ENCODE results near the gene SLC22A23.

SLC22A23 gene

DNA sequence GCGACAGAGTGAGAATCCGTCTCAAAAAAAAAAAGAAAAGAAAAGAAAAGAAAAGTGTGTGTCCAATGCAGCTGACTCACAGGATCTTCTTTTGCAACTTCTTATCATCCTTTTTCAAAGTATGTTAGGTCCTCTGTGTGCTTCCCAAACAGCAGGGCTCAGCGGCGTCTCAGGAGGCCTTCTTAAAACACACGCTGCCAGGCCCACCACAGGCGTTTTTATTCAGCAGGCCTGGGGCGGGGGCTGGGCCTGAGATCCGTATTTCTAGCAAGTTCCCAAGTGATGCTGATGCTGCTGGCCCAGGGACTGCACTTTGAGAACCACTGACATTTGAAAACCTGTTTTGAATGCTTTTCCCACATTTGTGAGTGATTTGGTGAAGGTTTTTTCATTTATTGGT, 141.0 kb downstream of the SLC22A23 start:
- no peak overlapping the region for H2AFZ ChIP-seq (ENCODE audit: low read length, unreplicated experiment)
- H3K36me3 ChIP-seq (ENCODE audit: insufficient read depth, low read length), result no peaks in the 10 kb centered on the region
- no peaks in the 10 kb centered on the region for H3K79me2 ChIP-seq (ENCODE audit: control insufficient read depth, insufficient read depth, low read length, unreplicated experiment)
- no peak overlapping the region for H3K27ac ChIP-seq (ENCODE audit: low read depth, low read length)
- no peaks in the 10 kb centered on the region for H3K4me1 ChIP-seq (ENCODE audit: control insufficient read depth, insufficient read depth, low read length, unreplicated experiment)
- no peak overlapping the region for H3K4me3 ChIP-seq (ENCODE audit: low read depth, low read length)
- no peaks in the 10 kb centered on the region for H3K27me3 ChIP-seq (ENCODE audit: insufficient read depth, low read length)

DNA sequence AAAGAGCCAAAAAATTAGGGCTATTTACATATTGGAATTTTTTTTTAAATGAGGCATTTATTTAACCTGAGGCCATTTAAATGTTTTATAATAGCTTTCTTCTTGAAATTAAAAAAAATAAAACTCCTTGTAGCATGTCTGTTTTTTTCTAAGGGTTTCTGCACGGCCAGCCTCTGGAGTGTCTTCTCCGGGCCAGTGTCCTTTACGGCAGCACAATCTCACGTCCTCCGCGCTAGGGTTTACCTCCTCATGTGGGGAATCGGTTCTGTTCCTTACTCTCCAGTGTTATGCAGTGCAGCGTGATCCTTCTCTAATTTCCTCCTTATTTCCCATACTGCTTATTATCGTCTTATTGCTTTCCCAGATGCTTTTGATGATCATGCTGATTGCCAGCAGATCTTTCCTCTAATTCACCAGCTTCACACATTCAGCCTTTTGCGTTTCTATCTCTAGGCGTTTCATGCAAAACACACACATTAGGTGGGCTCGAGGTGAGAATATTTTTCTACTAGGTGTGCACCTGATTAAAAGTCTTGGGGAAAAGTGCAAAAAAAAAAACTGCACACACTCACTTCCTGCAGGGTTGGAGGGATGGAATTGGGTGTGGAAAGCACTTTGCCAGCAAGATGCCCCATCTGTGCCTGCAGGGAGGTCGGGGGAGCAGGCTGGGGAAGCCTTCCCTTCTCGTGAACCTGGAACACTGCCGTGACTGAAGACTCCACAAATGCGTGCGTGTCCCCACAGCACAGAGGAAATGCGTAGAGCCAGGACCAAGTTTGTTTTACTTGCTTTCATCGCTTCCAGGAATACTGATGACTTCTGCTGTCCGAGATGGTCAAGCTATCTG, 142.0 kb downstream of the SLC22A23 start:
- no peaks in the 10 kb centered on the region for H3K36me3 ChIP-seq (ENCODE audit: insufficient read depth, low read length)
- H2AFZ ChIP-seq (ENCODE audit: low read length, unreplicated experiment), result no peak overlapping the region

DNA sequence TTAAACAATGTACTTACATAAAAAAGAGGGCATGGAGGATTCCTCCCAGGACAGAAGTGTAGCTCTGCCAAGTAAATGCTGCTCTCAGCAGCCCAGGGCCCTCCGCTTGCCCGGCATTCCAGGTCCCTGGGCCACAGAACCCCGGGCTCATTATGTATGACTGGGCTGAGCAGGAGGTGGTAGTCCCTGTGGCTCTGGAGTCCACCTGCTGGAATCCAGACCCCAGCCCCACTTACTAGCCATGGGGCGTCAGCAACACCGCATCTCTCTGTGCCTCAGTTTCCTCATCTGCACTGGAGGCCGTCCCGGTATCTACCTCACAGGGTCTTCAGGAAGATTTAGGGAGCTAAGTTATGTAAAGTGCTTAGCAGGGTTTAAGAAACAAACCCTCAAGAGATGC, 142.7 kb downstream of the SLC22A23 start:
- Histone ChIP-seq H3K4me3 (ENCODE audit: low read depth, low read length) (no peak overlapping the region), H3K27ac (ENCODE audit: low read depth, low read length) (no peak overlapping the region), H3K79me2 (ENCODE audit: control insufficient read depth, insufficient read depth, low read length, unreplicated experiment) (no peaks in the 10 kb centered on the region), H2AFZ (ENCODE audit: low read length, unreplicated experiment) (no peak overlapping the region), H3K36me3 (ENCODE audit: insufficient read depth, low read length) (no peaks in the 10 kb centered on the region), H3K4me1 (ENCODE audit: control insufficient read depth, insufficient read depth, low read length, unreplicated experiment) (no peaks in the 10 kb centered on the region), H3K27me3 (ENCODE audit: insufficient read depth, low read length) (no peaks in the 10 kb centered on the region)

More for the DNA sequence above, 142.0 kb downstream of the SLC22A23 start:
- Histone ChIP-seq H3K4me1 (ENCODE audit: control insufficient read depth, insufficient read depth, low read length, unreplicated experiment) (no peaks in the 10 kb centered on the region), H3K79me2 (ENCODE audit: control insufficient read depth, insufficient read depth, low read length, unreplicated experiment) (no peaks in the 10 kb centered on the region), H3K4me3 (ENCODE audit: low read depth, low read length) (no peak overlapping the region), H3K27ac (ENCODE audit: low read depth, low read length) (no peak overlapping the region), H3K27me3 (ENCODE audit: insufficient read depth, low read length) (no peaks in the 10 kb centered on the region)

- no peak overlapping the region for H3K4me3 ChIP-seq (ENCODE audit: low read depth, low read length)
- H3K79me2 ChIP-seq (ENCODE audit: control insufficient read depth, insufficient read depth, low read length, unreplicated experiment), result no peaks in the 10 kb centered on the region
- no peak overlapping the region for H3K27ac ChIP-seq (ENCODE audit: low read depth, low read length)
- no peak overlapping the region for H2AFZ ChIP-seq (ENCODE audit: low read length, unreplicated experiment)
- no peaks in the 10 kb centered on the region for H3K4me1 ChIP-seq (ENCODE audit: control insufficient read depth, insufficient read depth, low read length, unreplicated experiment)
- H3K36me3 ChIP-seq (ENCODE audit: insufficient read depth, low read length), result no peaks in the 10 kb centered on the region
- H3K27me3 ChIP-seq (ENCODE audit: insufficient read depth, low read length), result no peaks in the 10 kb centered on the region
Observed at GRCh38 chr6:3312604-3313231, 144.1 kb downstream of the SLC22A23 start.

GRCh38 chr6:3311826-3312225, 145.0 kb downstream of the SLC22A23 start:
- Histone ChIP-seq H3K27ac (ENCODE audit: low read depth, low read length) (no peak overlapping the region), H3K36me3 (ENCODE audit: insufficient read depth, low read length) (no peaks in the 10 kb centered on the region), H3K27me3 (ENCODE audit: insufficient read depth, low read length) (no peaks in the 10 kb centered on the region), H2AFZ (ENCODE audit: low read length, unreplicated experiment) (no peak overlapping the region), H3K4me3 (ENCODE audit: low read depth, low read length) (no peak overlapping the region), H3K4me1 (ENCODE audit: control insufficient read depth, insufficient read depth, low read length, unreplicated experiment) (no peaks in the 10 kb centered on the region), H3K79me2 (ENCODE audit: control insufficient read depth, insufficient read depth, low read length, unreplicated experiment) (no peaks in the 10 kb centered on the region)

- Histone ChIP-seq H2AFZ (ENCODE audit: low read length, unreplicated experiment) (no peak overlapping the region), H3K79me2 (ENCODE audit: control insufficient read depth, insufficient read depth, low read length, unreplicated experiment) (no peaks in the 10 kb centered on the region), H3K4me1 (ENCODE audit: control insufficient read depth, insufficient read depth, low read length, unreplicated experiment) (no peaks in the 10 kb centered on the region), H3K27ac (ENCODE audit: low read depth, low read length) (no peak overlapping the region), H3K4me3 (ENCODE audit: low read depth, low read length) (no peak overlapping the region), H3K27me3 (ENCODE audit: insufficient read depth, low read length) (no peaks in the 10 kb centered on the region), H3K36me3 (ENCODE audit: insufficient read depth, low read length) (no peaks in the 10 kb centered on the region)
Observed at GRCh38 chr6:3310703-3311102, 146.1 kb downstream of the SLC22A23 start.

DNA sequence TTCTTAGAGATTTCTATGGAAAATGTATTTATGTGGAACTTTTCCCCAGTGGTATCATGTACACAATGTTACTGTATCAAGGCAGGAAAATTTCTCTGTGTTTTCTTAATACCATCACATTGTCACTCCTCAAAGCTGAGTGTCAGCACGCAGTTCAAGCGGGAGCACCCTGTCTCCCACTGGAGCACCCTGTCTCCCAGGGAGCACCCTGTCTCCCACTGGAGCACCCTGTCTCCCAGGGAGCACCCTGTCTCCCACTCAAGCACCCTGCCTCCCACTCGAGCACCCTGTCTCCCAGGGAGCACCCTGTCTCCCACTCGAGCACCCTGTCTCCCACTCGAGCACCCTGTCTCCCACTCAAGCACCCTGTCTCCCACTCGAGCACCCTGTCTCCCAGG, 146.8 kb downstream of the SLC22A23 start:
- Histone ChIP-seq H3K27me3 (ENCODE audit: insufficient read depth, low read length) (no peaks in the 10 kb centered on the region), H3K4me1 (ENCODE audit: control insufficient read depth, insufficient read depth, low read length, unreplicated experiment) (no peaks in the 10 kb centered on the region), H3K27ac (ENCODE audit: low read depth, low read length) (no peak overlapping the region), H2AFZ (ENCODE audit: low read length, unreplicated experiment) (no peak overlapping the region), H3K4me3 (ENCODE audit: low read depth, low read length) (no peak overlapping the region), H3K79me2 (ENCODE audit: control insufficient read depth, insufficient read depth, low read length, unreplicated experiment) (no peaks in the 10 kb centered on the region), H3K36me3 (ENCODE audit: insufficient read depth, low read length) (no peaks in the 10 kb centered on the region)

- Histone ChIP-seq H3K27me3 (ENCODE audit: insufficient read depth, low read length) (no peaks in the 10 kb centered on the region), H3K4me3 (ENCODE audit: low read depth, low read length) (no peak overlapping the region), H2AFZ (ENCODE audit: low read length, unreplicated experiment) (no peak overlapping the region), H3K4me1 (ENCODE audit: control insufficient read depth, insufficient read depth, low read length, unreplicated experiment) (no peaks in the 10 kb centered on the region), H3K27ac (ENCODE audit: low read depth, low read length) (no peak overlapping the region), H3K79me2 (ENCODE audit: control insufficient read depth, insufficient read depth, low read length, unreplicated experiment) (no peaks in the 10 kb centered on the region), H3K36me3 (ENCODE audit: insufficient read depth, low read length) (no peaks in the 10 kb centered on the region)
Observed at GRCh38 chr6:3309391-3310050, 147.3 kb downstream of the SLC22A23 start.

DNA sequence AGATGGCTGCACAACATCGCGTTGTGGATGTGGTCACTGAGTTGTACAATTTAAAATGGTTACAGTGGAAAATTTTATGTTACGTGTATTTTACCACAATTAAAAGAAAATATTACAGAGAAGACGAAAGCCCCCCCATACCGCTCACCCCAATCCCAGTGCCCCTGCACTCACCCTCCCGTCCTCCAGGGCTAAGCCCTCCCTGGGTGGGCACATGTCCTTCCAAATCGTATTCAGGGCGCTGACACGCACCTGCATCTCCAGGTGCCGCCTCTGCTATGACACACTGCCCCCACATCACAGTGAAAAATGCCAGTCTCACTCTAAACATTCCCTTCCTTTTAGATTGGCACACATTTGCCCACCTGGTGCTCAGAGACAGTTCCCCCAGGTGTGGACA, 148.7 kb downstream of the SLC22A23 start:
- no peaks in the 10 kb centered on the region for H3K79me2 ChIP-seq (ENCODE audit: control insufficient read depth, insufficient read depth, low read length, unreplicated experiment)
- no peak overlapping the region for H2AFZ ChIP-seq (ENCODE audit: low read length, unreplicated experiment)
- no peak overlapping the region for H3K27ac ChIP-seq (ENCODE audit: low read depth, low read length)
- no peaks in the 10 kb centered on the region for H3K4me1 ChIP-seq (ENCODE audit: control insufficient read depth, insufficient read depth, low read length, unreplicated experiment)
- H3K4me3 ChIP-seq (ENCODE audit: low read depth, low read length), result no peak overlapping the region
- no peaks in the 10 kb centered on the region for H3K27me3 ChIP-seq (ENCODE audit: insufficient read depth, low read length)
- H3K36me3 ChIP-seq (ENCODE audit: insufficient read depth, low read length), result no peaks in the 10 kb centered on the region

DNA sequence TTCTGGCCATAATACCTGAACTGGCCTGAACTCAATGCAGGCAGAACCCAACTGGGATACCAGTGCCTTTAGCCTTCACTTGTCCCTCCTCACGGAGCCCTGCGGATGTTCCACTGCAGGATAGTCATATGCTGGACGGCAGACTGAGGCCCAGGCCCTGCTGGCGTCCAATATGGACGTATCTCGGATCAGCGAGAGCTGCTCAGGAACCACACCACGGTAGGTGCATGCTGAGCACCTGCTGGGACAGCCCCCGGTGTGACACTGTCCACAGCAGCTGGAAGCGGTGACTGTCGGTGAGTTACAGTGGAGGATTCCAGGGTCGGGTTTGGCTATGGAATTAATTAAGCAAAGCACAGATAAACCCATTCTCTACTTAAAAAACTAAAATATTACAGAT, 149.4 kb downstream of the SLC22A23 start:
- Histone ChIP-seq H3K27ac (ENCODE audit: low read depth, low read length) (no peak overlapping the region), H2AFZ (ENCODE audit: low read length, unreplicated experiment) (no peak overlapping the region), H3K4me1 (ENCODE audit: control insufficient read depth, insufficient read depth, low read length, unreplicated experiment) (no peaks in the 10 kb centered on the region), H3K36me3 (ENCODE audit: insufficient read depth, low read length) (no peaks in the 10 kb centered on the region), H3K4me3 (ENCODE audit: low read depth, low read length) (no peak overlapping the region), H3K79me2 (ENCODE audit: control insufficient read depth, insufficient read depth, low read length, unreplicated experiment) (no peaks in the 10 kb centered on the region), H3K27me3 (ENCODE audit: insufficient read depth, low read length) (no peaks in the 10 kb centered on the region)

Measured in ACC112 (cell line).